ENCODE data around the gene EDDM13.

DNA sequence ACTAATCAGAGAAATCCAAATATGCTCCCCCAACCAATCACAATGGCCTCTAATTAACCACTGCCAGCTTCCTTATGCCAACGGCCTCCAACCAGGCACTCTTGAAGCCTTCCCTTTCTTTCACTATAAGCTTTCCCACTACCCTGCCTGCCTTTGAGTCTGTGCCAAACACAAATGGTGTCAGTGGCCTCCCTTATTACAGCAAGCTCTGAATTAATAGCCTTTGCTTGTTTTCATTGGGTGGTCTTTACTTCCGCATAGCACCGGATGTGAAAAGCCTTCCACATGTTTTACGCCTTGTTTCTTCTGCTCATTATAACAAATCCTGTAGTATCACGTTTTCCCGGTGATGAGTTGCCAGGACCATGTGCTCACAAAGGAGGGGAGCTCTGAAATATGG is 1.4 kb upstream of the EDDM13 start:
- TF ChIP-seq GATA2 (IDR thresholded peaks at IDR 0.05; ENCODE audit: low read depth, low read length) (no peak), GATA3 (IDR thresholded peaks at IDR 0.05; ENCODE audit: low read depth, low read length) (no peak)
